GM12878 (cell line): Measurements from ENCODE around the gene CTNNA3. TPM values are rescaled to one million over a fixed set of nuclear protein-coding genes. Genes with fewer than 3 reads are reported as not detected.

ENCODE experiments used
- ATAC-seq: fragments of 200-7000 bp; cut with Tn5 transposase; 3 replicates; pipeline ENCODE4 v1.9.1; 2020; ENCODE audit warnings: mild to moderate bottlenecking, moderate library complexity
- BruUV-seq: library from RNA; stranded (reverse); fragments of 400-500 nt; replicated peaks from 2 replicates; lab custom pipeline; 2021; lab: Mats Ljungman, UMichigan
- CTCF ChIA-PET: fragments of 300-600 bp; sonication (Branson Sonifier 250); formaldehyde crosslinking; extraction: SDS; loops from one replicate; lab custom pipeline; 2021; ENCODE audit warnings: inconsistent platforms; lab: Yijun Ruan, JAX
- POLR2A ChIA-PET: fragments of 350-600 bp; formaldehyde crosslinking; extraction: SDS; loops from one replicate; lab custom pipeline; 2021; ENCODE audit warnings: inconsistent platforms; lab: Charles Lee
- RAD21 ChIA-PET: fragments of 300-600 bp; sonication (Branson Sonifier 250); formaldehyde crosslinking; loops from one replicate; lab custom pipeline; 2023; ENCODE audit warnings: antibody characterized with exemption; ENCODE audit not compliant: unreplicated experiment; lab: Charles Lee
- SMC1A ChIA-PET: fragments of 300-600 bp; sonication (Branson Sonifier 250); formaldehyde crosslinking; loops from one replicate; lab custom pipeline; 2023; ENCODE audit not compliant: unreplicated experiment, uncharacterized antibody; lab: Charles Lee
- DNase-seq: peaks from one replicate; pipeline ENCODE4 v3.0.0-alpha.2; 2011; ENCODE audit warnings: low read depth, low spot score
- FAIRE-seq: peaks from 3 replicates; lab custom pipeline; 2011; peaks lifted over from hg19 to GRCh38; lab: Jason Lieb, UNC
- H2AFZ ChIP-seq: 2 replicates; pipeline ENCODE4 v1.6.0; 2011; ENCODE audit warnings: low read depth, low read length, control low read depth; ENCODE audit not compliant: control insufficient read depth
- H3K27ac ChIP-seq: 2 replicates; pipeline ENCODE4 v1.5.1; 2011; ENCODE audit warnings: control low read depth; ENCODE audit not compliant: control insufficient read depth, insufficient read depth
- H3K27me3 ChIP-seq, 2 experiments: replicated peaks in 1 of 2; 2 replicates each; pipeline versions ENCODE4 v1.6.0 to v1.6.1; 2011; ENCODE audit warnings: low read length in 1 of 2; ENCODE audit not compliant: control insufficient read depth in 2 of 2, insufficient read depth in 2 of 2
- H3K36me3 ChIP-seq, 2 experiments: 2 replicates each; pipeline ENCODE4 v1.5.1; 2011; ENCODE audit warnings: low read length in 1 of 2; ENCODE audit not compliant: control insufficient read depth in 2 of 2, insufficient read depth in 2 of 2
- H3K4me1 ChIP-seq: 2 replicates; pipeline ENCODE4 v1.6.1; 2011; ENCODE audit warnings: mild to moderate bottlenecking, low read length, moderate library complexity, mixed read lengths; ENCODE audit not compliant: control insufficient read depth, insufficient read depth
- H3K4me2 ChIP-seq: 2 replicates; pipeline ENCODE4 v1.6.0; 2011; ENCODE audit warnings: control low read depth; ENCODE audit not compliant: control insufficient read depth, insufficient read depth
- H3K4me3 ChIP-seq: fragments of 200-600 bp; sonication (generic); 2 replicates; pipeline ENCODE4 v1.5.1; 2016
- H3K79me2 ChIP-seq: 2 replicates; pipeline ENCODE4 v1.6.0; 2011; ENCODE audit warnings: low read length; ENCODE audit not compliant: control insufficient read depth, insufficient read depth
- H3K9ac ChIP-seq: 2 replicates; pipeline ENCODE4 v1.8.0; 2011; ENCODE audit warnings: low read length, control low read depth, mixed read lengths; ENCODE audit not compliant: control insufficient read depth, insufficient read depth
- H3K9me3 ChIP-seq: replicated peaks from 3 replicates; pipeline ENCODE4 v1.5.1; 2011; ENCODE audit warnings: mild to moderate bottlenecking, low read length; ENCODE audit not compliant: control insufficient read depth, insufficient read depth
- H4K20me1 ChIP-seq: 2 replicates; pipeline ENCODE4 v1.6.0; 2011; ENCODE audit not compliant: control insufficient read depth, insufficient read depth
- CBFB ChIP-seq: IDR thresholded peaks from 2 replicates; pipeline ENCODE4 v1.6.1; 2016; ENCODE audit warnings: antibody characterized with exemption, low read depth
- CHD1 ChIP-seq: IDR thresholded peaks from 2 replicates; pipeline ENCODE4 v1.6.1; 2012; ENCODE audit warnings: low read depth, low read length, improper control_type of control experiment
- FOXK2 ChIP-seq: fragments of 450-650 bp; IDR thresholded peaks from 2 replicates; pipeline ENCODE4 v1.6.1; 2017; ENCODE audit warnings: mild to moderate bottlenecking, moderate library complexity
- JUNB ChIP-seq: IDR thresholded peaks from 2 replicates; pipeline ENCODE4 v1.6.1; 2016; ENCODE audit warnings: antibody characterized with exemption, mild to moderate bottlenecking
- MYC ChIP-seq: IDR thresholded peaks from 2 replicates; pipeline ENCODE4 v1.6.1; 2011; ENCODE audit warnings: mild to moderate bottlenecking, low read length, moderate library complexity, inconsistent platforms; ENCODE audit not compliant: insufficient read depth, insufficient replicate concordance, insufficient read length, severe bottlenecking
- NR2C2 ChIP-seq: IDR thresholded peaks from 2 replicates; pipeline ENCODE4 v1.6.1; 2011; ENCODE audit warnings: borderline replicate concordance, low read depth; ENCODE audit not compliant: control insufficient read depth, insufficient read length
- RAD21 ChIP-seq: IDR thresholded peaks from 2 replicates; pipeline ENCODE4 v1.6.1; 2011; ENCODE audit warnings: mild to moderate bottlenecking, low read depth, low read length, moderate library complexity; ENCODE audit not compliant: insufficient read depth
- RBBP5 ChIP-seq: fragments of 200-600 bp; sonication (generic); conservative IDR thresholded peaks from 2 replicates; pipeline ENCODE4 v1.6.1; 2016
- RUNX3 ChIP-seq: IDR thresholded peaks from 2 replicates; pipeline ENCODE4 v1.6.1; 2012; ENCODE audit warnings: low read length, inconsistent platforms
- SIX5 ChIP-seq: IDR thresholded peaks from 2 replicates; pipeline ENCODE4 v1.6.1; 2011; ENCODE audit warnings: mild to moderate bottlenecking, low read depth, low read length, moderate library complexity; ENCODE audit not compliant: severe bottlenecking
- SMC3 ChIP-seq: IDR thresholded peaks from 2 replicates; pipeline ENCODE4 v1.6.1; 2011; ENCODE audit warnings: low read length, improper control_type of control experiment, borderline replicate concordance
- TARDBP ChIP-seq: IDR thresholded peaks from 2 replicates; pipeline ENCODE4 v1.6.1; 2016; ENCODE audit warnings: borderline replicate concordance
- TCF3 ChIP-seq: IDR thresholded peaks from 2 replicates; pipeline ENCODE4 v1.6.1; 2012; ENCODE audit warnings: low read depth, mild to moderate bottlenecking, low read length, borderline replicate concordance; ENCODE audit not compliant: insufficient read depth
- ZNF24 ChIP-seq: fragments of 450-650 bp; IDR thresholded peaks from 2 replicates; pipeline ENCODE4 v1.6.1; 2017; ENCODE audit warnings: antibody characterized with exemption, mild to moderate bottlenecking
- WGBS: methylation state at CpG from one replicate; pipeline ENCODE4 v1.1.6; 2016; ENCODE audit warnings: low lambda C conversion rate; ENCODE audit not compliant: insufficient replicate concordance, insufficient coverage; ENCODE audit errors: missing lambda C conversion rate; 5-methylcytosine and 5-hydroxymethylcytosine counted together
- in situ Hi-C: fragments of 300-500 bp; cut with MboI; formaldehyde crosslinking; loops from 9 replicates; pipeline ENCODE4 v1.14.3; 2018; ENCODE audit warnings: mixed read lengths
- intact Hi-C: fragments of 100-400 bp; cut with micrococcal nuclease; formaldehyde crosslinking; loops from one replicate; pipeline ENCODE4 v1.14.2; 2022; ENCODE audit not compliant: unreplicated experiment
- polyA plus RNA-seq, 11 experiments: library from polyadenylated mRNA; depleted of rRNA in 4 of 11; unstranded in 6 of 11; stranded (reverse) in 5 of 11; fragments of >200 nt; fragmentation: Nextera tagmentation in 4 of 11; fragmentation: Illumina TruSeq in 1 of 11; extraction: Ambion mirVana in 4 of 11; extraction: Trizol in 1 of 11; gene quantifications; 1 replicate in 1 of 11; 2 replicates in 10 of 11; pipeline versions ENCODE4 v1.2.1 to v1.2.3, GENCODE V29; 2011 to 2016; ENCODE audit warnings: inconsistent platforms in 2 of 11, missing spikeins in 2 of 11, low read depth in 1 of 11
- total RNA-seq, 4 experiments: library from RNA; depleted of rRNA in 3 of 4; stranded (reverse); fragments of >200 nt in 3 of 4; fragmentation: Illumina TruSeq in 1 of 4; extraction: Trizol in 1 of 4; gene quantifications; 2 replicates each; pipeline versions ENCODE4 v1.2.1 to v1.2.3, GENCODE V29; 2013 to 2021
- TF ChIP-seq, protein P1 (sequence below): IDR thresholded peaks from 2 replicates; pipeline ENCODE4 v1.6.1; 2011; ENCODE audit warnings: borderline replicate concordance, low read depth, mild to moderate bottlenecking, moderate library complexity, low read length; ENCODE audit not compliant: insufficient read depth, poor library complexity, severe bottlenecking
- TF ChIP-seq, protein P2 (sequence below): fragments of 150-350 bp; IDR thresholded peaks from 2 replicates; pipeline ENCODE4 v1.6.1; 2016; ENCODE audit warnings: low read depth, low read length
- TF ChIP-seq, protein P3 (sequence below): IDR thresholded peaks from 2 replicates; pipeline ENCODE4 v1.6.1; 2011; ENCODE audit warnings: borderline replicate concordance, low read depth, mild to moderate bottlenecking, moderate library complexity, mixed read lengths, low read length; ENCODE audit not compliant: insufficient read depth; ENCODE audit errors: extremely low read length

The CTNNA3 gene
- total and polyA plus RNA-seq, 10 of the 15 experiments (the other 5 are each of a cell fraction or from before 2014, with no cell fraction given) = under 0.01 to 4.5 (median 0.22) TPM; not detected in 2

DNA sequence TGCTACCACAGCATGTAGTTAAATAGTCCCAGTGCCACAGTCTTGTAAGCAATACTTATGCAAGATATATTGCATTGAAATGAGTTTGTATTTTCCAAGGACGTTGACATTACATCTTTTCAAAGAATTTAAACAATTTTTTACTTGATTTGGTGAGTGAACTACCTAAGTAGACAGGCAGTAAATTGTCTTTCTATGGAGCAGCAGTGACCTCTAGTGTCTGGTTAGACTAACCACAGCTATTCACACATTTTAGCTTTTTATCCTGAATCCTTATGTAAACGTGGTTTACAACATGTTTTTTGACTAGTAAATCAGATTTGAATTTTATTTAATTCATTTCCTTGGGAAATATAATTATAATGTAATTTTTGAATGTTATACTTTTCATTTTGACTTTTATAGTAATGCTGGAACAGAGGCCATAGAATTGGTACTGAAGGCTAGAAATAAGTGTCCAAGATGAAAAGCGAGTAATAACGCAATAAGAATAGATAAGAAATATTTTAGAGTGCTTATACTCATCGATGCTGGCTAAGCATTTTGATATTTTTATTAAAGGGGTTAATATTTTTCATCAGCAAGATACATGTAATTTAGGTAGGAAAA is 764.6 kb downstream of the CTNNA3 start:
- no peak overlapping the region for H3K9ac ChIP-seq
- CTCF ChIA-PET = interaction anchor here (0.6 to 10.5 kb wide), 22 partner anchors 9 to 849 kb away, joined by 3 to 80 read pairs (median 3); no protein-coding TSS in a partner anchor
- ATAC-seq = peak; percentile 79
- H3K27me3 ChIP-seq = peaks cover 0 to 8% of the 10 kb centered on the region in 2 experiments; a peak in 1 of 4 replicates
- H3K4me1 ChIP-seq = no peaks in the 10 kb centered on the region
- no peaks in the 10 kb centered on the region for H4K20me1 ChIP-seq
- no peaks in the 10 kb centered on the region for H3K79me2 ChIP-seq
- RAD21 ChIA-PET = interaction anchor here (0.7 to 2.1 kb wide), 15 partner anchors 9 to 848 kb away, joined by 3 to 10 read pairs (median 4); no protein-coding TSS in a partner anchor
- no peaks in the 10 kb centered on the region for H3K36me3 ChIP-seq
- no peaks in the 10 kb centered on the region for H3K9me3 ChIP-seq
- DNase-seq = peak; percentile 8
- POLR2A ChIA-PET = no interaction called here
- intact Hi-C loops = loop anchor here (2.0 to 5.0 kb wide), 3 partner anchors 344 to 851 kb away; no protein-coding TSS in a partner anchor
- no peak overlapping the region for H3K27ac ChIP-seq
- no peak overlapping the region for H2AFZ ChIP-seq
- H3K4me2 ChIP-seq = no peak overlapping the region
- BruUV-seq = no TSS peak
- SMC1A ChIA-PET = interaction anchor here (0.6 to 2.7 kb wide), 16 partner anchors 9 to 962 kb away, joined by 3 to 20 read pairs (median 4); no protein-coding TSS in a partner anchor
- in situ Hi-C loops = no loop called here
- 0% methylated on average over 5 of the region's 5 CpGs for WGBS
- no peak overlapping the region for H3K4me3 ChIP-seq
- peak; percentile 94 for FAIRE-seq
- TF ChIP-seq TARDBP (no peak), CHD1 (no peak), ZNF24 (0 out of 2 replicates have a peak, but pooled peaks have one; percentile 48), SIX5 (no peak), RBBP5 (no peak), NR2C2 (no peak), MYC (no peak), RAD21 (peak; percentile 82), TCF3 (no peak), SMC3 (peak; percentile 66; the same call in 1 of the 2 replicates), JUNB (no peak), CBFB (peak; percentile 81), FOXK2 (no peak), RUNX3 (peak; percentile 87)
- TF ChIP-seq, protein P1, sequence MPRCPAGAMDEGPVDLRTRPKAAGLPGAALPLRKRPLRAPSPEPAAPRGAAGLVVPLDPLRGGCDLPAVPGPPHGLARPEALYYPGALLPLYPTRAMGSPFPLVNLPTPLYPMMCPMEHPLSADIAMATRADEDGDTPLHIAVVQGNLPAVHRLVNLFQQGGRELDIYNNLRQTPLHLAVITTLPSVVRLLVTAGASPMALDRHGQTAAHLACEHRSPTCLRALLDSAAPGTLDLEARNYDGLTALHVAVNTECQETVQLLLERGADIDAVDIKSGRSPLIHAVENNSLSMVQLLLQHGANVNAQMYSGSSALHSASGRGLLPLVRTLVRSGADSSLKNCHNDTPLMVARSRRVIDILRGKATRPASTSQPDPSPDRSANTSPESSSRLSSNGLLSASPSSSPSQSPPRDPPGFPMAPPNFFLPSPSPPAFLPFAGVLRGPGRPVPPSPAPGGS = no peak
- TF ChIP-seq, protein P2, sequence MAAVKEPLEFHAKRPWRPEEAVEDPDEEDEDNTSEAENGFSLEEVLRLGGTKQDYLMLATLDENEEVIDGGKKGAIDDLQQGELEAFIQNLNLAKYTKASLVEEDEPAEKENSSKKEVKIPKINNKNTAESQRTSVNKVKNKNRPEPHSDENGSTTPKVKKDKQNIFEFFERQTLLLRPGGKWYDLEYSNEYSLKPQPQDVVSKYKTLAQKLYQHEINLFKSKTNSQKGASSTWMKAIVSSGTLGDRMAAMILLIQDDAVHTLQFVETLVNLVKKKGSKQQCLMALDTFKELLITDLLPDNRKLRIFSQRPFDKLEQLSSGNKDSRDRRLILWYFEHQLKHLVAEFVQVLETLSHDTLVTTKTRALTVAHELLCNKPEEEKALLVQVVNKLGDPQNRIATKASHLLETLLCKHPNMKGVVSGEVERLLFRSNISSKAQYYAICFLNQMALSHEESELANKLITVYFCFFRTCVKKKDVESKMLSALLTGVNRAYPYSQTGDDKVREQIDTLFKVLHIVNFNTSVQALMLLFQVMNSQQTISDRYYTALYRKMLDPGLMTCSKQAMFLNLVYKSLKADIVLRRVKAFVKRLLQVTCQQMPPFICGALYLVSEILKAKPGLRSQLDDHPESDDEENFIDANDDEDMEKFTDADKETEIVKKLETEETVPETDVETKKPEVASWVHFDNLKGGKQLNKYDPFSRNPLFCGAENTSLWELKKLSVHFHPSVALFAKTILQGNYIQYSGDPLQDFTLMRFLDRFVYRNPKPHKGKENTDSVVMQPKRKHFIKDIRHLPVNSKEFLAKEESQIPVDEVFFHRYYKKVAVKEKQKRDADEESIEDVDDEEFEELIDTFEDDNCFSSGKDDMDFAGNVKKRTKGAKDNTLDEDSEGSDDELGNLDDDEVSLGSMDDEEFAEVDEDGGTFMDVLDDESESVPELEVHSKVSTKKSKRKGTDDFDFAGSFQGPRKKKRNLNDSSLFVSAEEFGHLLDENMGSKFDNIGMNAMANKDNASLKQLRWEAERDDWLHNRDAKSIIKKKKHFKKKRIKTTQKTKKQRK = no peak
- TF ChIP-seq, protein P3, sequence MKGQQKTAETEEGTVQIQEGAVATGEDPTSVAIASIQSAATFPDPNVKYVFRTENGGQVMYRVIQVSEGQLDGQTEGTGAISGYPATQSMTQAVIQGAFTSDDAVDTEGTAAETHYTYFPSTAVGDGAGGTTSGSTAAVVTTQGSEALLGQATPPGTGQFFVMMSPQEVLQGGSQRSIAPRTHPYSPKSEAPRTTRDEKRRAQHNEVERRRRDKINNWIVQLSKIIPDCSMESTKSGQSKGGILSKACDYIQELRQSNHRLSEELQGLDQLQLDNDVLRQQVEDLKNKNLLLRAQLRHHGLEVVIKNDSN = no peak
